K562 (cell line): ENCODE data around the gene NEB. TPM values are rescaled to one million over a fixed set of nuclear protein-coding genes. Genes with fewer than 3 reads are reported as not detected.

Experiments
- ARID1B ChIP-seq: fragments of 450-650 bp; IDR thresholded peaks from 2 replicates; pipeline ENCODE4 v1.6.1; 2016; ENCODE audit warnings: antibody characterized with exemption, mild to moderate bottlenecking, inconsistent platforms
- ATF6 ChIP-seq: sonication (generic); formaldehyde crosslinking; IDR thresholded peaks from 2 replicates; pipeline ENCODE4 v1.4.0; 2020; ENCODE audit warnings: mild to moderate bottlenecking, missing genetic modification reagents
- ATF7 ChIP-seq: fragments of 450-650 bp; IDR thresholded peaks from 2 replicates; pipeline ENCODE4 v1.7.1; 2014; ENCODE audit warnings: mild to moderate bottlenecking, moderate library complexity
- CBX5 ChIP-seq: IDR thresholded peaks from 2 replicates; pipeline ENCODE4 v1.6.1; 2014; ENCODE audit warnings: low read depth, borderline replicate concordance
- ETS1 ChIP-seq: conservative IDR thresholded peaks from 2 replicates; pipeline ENCODE4 v1.6.1; 2011; ENCODE audit warnings: low read depth, mild to moderate bottlenecking, low read length; ENCODE audit not compliant: control insufficient read depth
- EZH2 ChIP-seq: IDR thresholded peaks from 2 replicates; pipeline ENCODE4 v1.6.1; 2012; ENCODE audit warnings: low read depth, mild to moderate bottlenecking, inconsistent platforms, low read length, borderline replicate concordance
- KAT2B ChIP-seq: IDR thresholded peaks from one replicate; pipeline ENCODE4 v1.6.1; 2012; ENCODE audit warnings: low read depth, mild to moderate bottlenecking, control low read depth, inconsistent platforms, low read length, moderate library complexity
- MIER1 ChIP-seq: fragments of 450-650 bp; IDR thresholded peaks from 2 replicates; pipeline ENCODE4 v1.6.1; 2016; ENCODE audit warnings: antibody characterized with exemption, mild to moderate bottlenecking, low read depth
- MYBL2 ChIP-seq, 2 experiments: fragments of 450-650 bp in 1 of 2; sonication (generic) in 1 of 2; formaldehyde crosslinking in 1 of 2; IDR thresholded peaks; 2 replicates each; pipeline versions ENCODE4 v1.6.1 to v1.8.1; 2017 to 2022; ENCODE audit warnings: borderline replicate concordance in 1 of 2, inconsistent platforms in 1 of 2, low read depth in 1 of 2, mild to moderate bottlenecking in 1 of 2, missing genetic modification reagents in 1 of 2, moderate library complexity in 1 of 2
- NCOA2 ChIP-seq, 2 experiments: fragments of 450-650 bp; IDR thresholded peaks; 2 replicates each; pipeline ENCODE4 v1.6.1; 2018; ENCODE audit warnings: mild to moderate bottlenecking in 2 of 2, moderate library complexity in 1 of 2; ENCODE audit not compliant: partially characterized antibody in 2 of 2
- NCOR1 ChIP-seq: fragments of 450-650 bp; IDR thresholded peaks from 2 replicates; pipeline ENCODE4 v1.6.1; 2016; ENCODE audit warnings: mild to moderate bottlenecking, moderate library complexity
- SFPQ ChIP-seq: fragments of 200-400 bp; formaldehyde crosslinking; IDR thresholded peaks from 2 replicates; pipeline ENCODE4 v1.6.1; 2017; ENCODE audit warnings: mild to moderate bottlenecking, low read depth, low read length, moderate library complexity
- SPI1 ChIP-seq: IDR thresholded peaks from 2 replicates; pipeline ENCODE4 v1.6.1; 2011; ENCODE audit warnings: low read depth, low read length, control low read depth, borderline replicate concordance
- STAT5B ChIP-seq: fragments of 250-450 bp; sonication (Bioruptor Pico); IDR thresholded peaks from 2 replicates; pipeline ENCODE4 v1.8.0; 2021; ENCODE audit warnings: mild to moderate bottlenecking, inconsistent platforms
- TBP ChIP-seq: optimal IDR thresholded peaks from 2 replicates; pipeline ENCODE3; 2011; ENCODE audit warnings: low read depth, low read length, improper control_type of control experiment
- TOE1 ChIP-seq, 2 experiments: fragments of 450-650 bp in 1 of 2; sonication (generic) in 1 of 2; formaldehyde crosslinking in 1 of 2; IDR thresholded peaks; 2 replicates each; pipeline versions ENCODE4 v1.7.1 to v1.8.0; 2016 to 2022; ENCODE audit warnings: borderline replicate concordance in 2 of 2, mild to moderate bottlenecking in 2 of 2, antibody characterized with exemption in 1 of 2, inconsistent platforms in 1 of 2, low read depth in 1 of 2, missing genetic modification reagents in 1 of 2, moderate library complexity in 1 of 2
- ZBTB17 ChIP-seq: fragments of 450-650 bp; formaldehyde crosslinking; IDR thresholded peaks from 2 replicates; pipeline ENCODE4 v1.4.0; 2020; ENCODE audit warnings: mild to moderate bottlenecking
- ZNF174 ChIP-seq: fragments of 250-450 bp; sonication (Bioruptor Pico); IDR thresholded peaks from 2 replicates; pipeline ENCODE4 v1.4.0; 2020; ENCODE audit warnings: mild to moderate bottlenecking
- ZNF512 ChIP-seq: IDR thresholded peaks from 2 replicates; pipeline ENCODE4 v1.6.1; 2016; ENCODE audit warnings: missing genetic modification characterization, missing compliant biosample characterization
- polyA plus RNA-seq, 8 experiments: library from polyadenylated mRNA; depleted of rRNA in 4 of 8; stranded (reverse) in 5 of 8; unstranded in 3 of 8; fragments of >200 nt; fragmentation: Nextera tagmentation in 2 of 8; fragmentation: Illumina TruSeq in 1 of 8; extraction: Ambion mirVana in 2 of 8; extraction: Trizol in 1 of 8; gene quantifications; 2 replicates each; pipeline versions ENCODE4 v1.2.1 to v1.2.3, GENCODE V29; 2011 to 2014; ENCODE audit warnings: inconsistent platforms in 1 of 8, missing spikeins in 1 of 8
- total RNA-seq, 7 experiments: library from RNA; depleted of rRNA in 6 of 7; stranded (reverse); fragments of >200 nt in 6 of 7; fragmentation: Illumina TruSeq in 2 of 7; extraction: Trizol in 2 of 7; gene quantifications; 2 replicates each; pipeline versions ENCODE4 v1.2.1 to v1.2.3, GENCODE V29; 2011 to 2021; ENCODE audit warnings: low replicate concordance in 1 of 7

NEB gene
- total and polyA plus RNA-seq, 9 of the 15 experiments (the other 6 are each of a cell fraction or from before 2014, with no cell fraction given), result 1.7 to 3.8 (median 2.9) TPM

- TF ChIP-seq ARID1B (peak; percentile 51), STAT5B (no peak), MYBL2 (IDR thresholded peaks at IDR 0.05; ENCODE audit: low read depth) (no peak), MYBL2 (CRISPR knock-in tag; IDR thresholded peaks at IDR 0.05; ENCODE audit: borderline replicate concordance) (no peak), ZNF512 (tag) (no peak), TOE1 (IDR thresholded peaks at IDR 0.05; ENCODE audit: borderline replicate concordance) (no peak), TOE1 (CRISPR knock-in tag; IDR thresholded peaks at IDR 0.05; ENCODE audit: borderline replicate concordance, low read depth) (0 out of 2 replicates have a peak, but pooled peaks have one; percentile 44), NCOR1 (no peak), CBX5 (no peak), ETS1 (no peak), MIER1 (no peak), KAT2B (no peak), ATF6 (CRISPR knock-in tag) (no peak), TBP (no peak), ZBTB17 (no peak), SPI1 (no peak), EZH2 (no peak), SFPQ (no peak), ZNF174 (CRISPR knock-in tag) (no peak), ATF7 (no peak), NCOA2 (IDR thresholded peaks at IDR 0.05; ENCODE audit: partially characterized antibody in 2 of 2) (no peak)
These were observed 32.3 kb upstream of the NEB start (continued) for GRCh38 chr2:151766437-151767153.
